Endodermal cell (in vitro differentiated cells): ENCODE data around the gene ANKRD62. TPM values are rescaled to one million over a fixed set of nuclear protein-coding genes. Genes with fewer than 3 reads are reported as not detected.
A peak's percentile ranks its signal among the peaks of the same experiment; 100 is the strongest.

Experiments
- DNase-seq: peaks from one replicate; pipeline ENCODE4 v3.0.0-alpha.2; 2017
- H3K27ac ChIP-seq: 2 replicates; pipeline ENCODE4 v1.5.1; 2013; ENCODE audit warnings: mild to moderate bottlenecking, low read depth, low read length, moderate library complexity
- H3K27me3 ChIP-seq: 2 replicates; pipeline ENCODE4 v1.6.1; 2013; ENCODE audit warnings: mild to moderate bottlenecking, low read length, moderate library complexity; ENCODE audit not compliant: insufficient read depth, control insufficient read depth, poor library complexity, severe bottlenecking
- H3K36me3 ChIP-seq: 2 replicates; pipeline ENCODE4 v1.7.0; 2013; ENCODE audit warnings: mild to moderate bottlenecking, low read length, moderate library complexity; ENCODE audit not compliant: control insufficient read depth, insufficient read depth
- H3K4me1 ChIP-seq: one replicate; pipeline ENCODE4 v1.7.0; 2013; ENCODE audit warnings: low read length; ENCODE audit not compliant: control insufficient read depth, insufficient read depth
- H3K4me3 ChIP-seq: 2 replicates; pipeline ENCODE4 v1.5.1; 2013; ENCODE audit warnings: mild to moderate bottlenecking, low read length, moderate library complexity
- H3K9ac ChIP-seq: 2 replicates; pipeline ENCODE4 v1.6.1; 2013; ENCODE audit warnings: mild to moderate bottlenecking, low read length, moderate library complexity; ENCODE audit not compliant: poor library complexity, severe bottlenecking; ENCODE audit errors: extremely low read depth
- H3K9me3 ChIP-seq: 2 replicates; pipeline ENCODE4 v1.6.1; 2013; ENCODE audit warnings: mild to moderate bottlenecking, low read length, moderate library complexity; ENCODE audit not compliant: control insufficient read depth
- H3K27ac Mint-ChIP-seq: 2 replicates; pipeline ENCODE4 v1.8.0; 2020; ENCODE audit warnings: mixed read lengths
- H3K27me3 Mint-ChIP-seq: 2 replicates; pipeline ENCODE4 v1.8.0; 2021; ENCODE audit warnings: mild to moderate bottlenecking, mixed read lengths; ENCODE audit not compliant: insufficient read depth
- H3K36me3 Mint-ChIP-seq: 2 replicates; pipeline ENCODE4 v1.8.0; 2020; ENCODE audit warnings: low read depth, mixed read lengths
- H3K4me1 Mint-ChIP-seq: 2 replicates; pipeline ENCODE4 v1.8.0; 2020; ENCODE audit warnings: mixed read lengths
- H3K4me3 Mint-ChIP-seq: 2 replicates; pipeline ENCODE4 v1.8.0; 2020; ENCODE audit warnings: mild to moderate bottlenecking, moderate library complexity, mixed read lengths
- H3K9me3 Mint-ChIP-seq: 2 replicates; pipeline ENCODE4 v1.8.0; 2020; ENCODE audit warnings: mild to moderate bottlenecking, mixed read lengths
- CTCF ChIP-seq: fragments of 200-600 bp; sonication (generic); conservative IDR thresholded peaks from 2 replicates; pipeline ENCODE4 v1.5.0; 2021; ENCODE audit warnings: antibody characterized with exemption, mild to moderate bottlenecking
- WGBS, 2 experiments: methylation state at CpG; one replicate each; pipeline versions ENCODE4 v1.1.5 to v1.1.7; 2013; ENCODE audit warnings: missing lambda C conversion rate in 2 of 2, mixed read lengths in 1 of 2; ENCODE audit not compliant: insufficient coverage in 1 of 2, insufficient read length in 1 of 2; 5-methylcytosine and 5-hydroxymethylcytosine counted together
- total RNA-seq, 2 donors: library from RNA; stranded (reverse); fragmentation: NEBNext Ultra II Directional in 1 of 2; extraction: Animal tissue kit (Norgen Biotek cat#: 25700) in 1 of 2; gene quantifications; 2 replicates in 1 of 2; 3 replicates in 1 of 2; pipeline ENCODE4 v1.2.1, GENCODE V29; 2021

The ANKRD62 gene
- total RNA-seq, 2 donors from 2014 or later: not detected

GRCh38 chr18:12046751-12047335, 46.8 kb upstream of the ANKRD62 start:
- 83 to 88% methylated on average over 8 to 12 of the region's 12 CpGs for WGBS, 2 experiments
- Mint-ChIP-seq H3K4me1 (no peaks in the 10 kb centered on the region), H3K36me3 (no peaks in the 10 kb centered on the region), H3K27me3 (peaks cover 3% of the 10 kb centered on the region), H3K4me3 (no peak overlapping the region), H3K27ac (no peak overlapping the region), H3K9me3 (no peaks in the 10 kb centered on the region)
- Histone ChIP-seq H3K9me3 (no peaks in the 10 kb centered on the region), H3K27me3 (no peaks in the 10 kb centered on the region), H3K27ac (no peak overlapping the region), H3K4me3 (no peak overlapping the region), H3K36me3 (no peaks in the 10 kb centered on the region), H3K4me1 (no peaks in the 10 kb centered on the region), H3K9ac (no peak overlapping the region)
- TF ChIP-seq CTCF: peak; percentile 65
- DNase-seq: peak; percentile 72

- no peak overlapping the region for H3K27ac ChIP-seq
- no peak overlapping the region for H3K4me3 ChIP-seq
- H3K36me3 ChIP-seq: no peaks in the 10 kb centered on the region
- no peaks in the 10 kb centered on the region for H3K4me1 ChIP-seq
- peak; percentile 39 for TF ChIP-seq CTCF
- H3K4me3 Mint-ChIP-seq: no peak overlapping the region
- H3K27me3 Mint-ChIP-seq: peaks cover 3% of the 10 kb centered on the region
- no peak overlapping the region for H3K27ac Mint-ChIP-seq
- H3K4me1 Mint-ChIP-seq: no peaks in the 10 kb centered on the region
- H3K9ac ChIP-seq: no peak overlapping the region
- no peaks in the 10 kb centered on the region for H3K9me3 Mint-ChIP-seq
- peak; percentile 78 for DNase-seq
- H3K27me3 ChIP-seq: no peaks in the 10 kb centered on the region
- H3K9me3 ChIP-seq: no peaks in the 10 kb centered on the region
- no peaks in the 10 kb centered on the region for H3K36me3 Mint-ChIP-seq
- 91 to 97% methylated on average over 6 to 20 of the region's 20 CpGs for WGBS, 2 experiments
These were observed 45.4 kb upstream of the ANKRD62 start for GRCh38 chr18:12048010-12048826.

DNA sequence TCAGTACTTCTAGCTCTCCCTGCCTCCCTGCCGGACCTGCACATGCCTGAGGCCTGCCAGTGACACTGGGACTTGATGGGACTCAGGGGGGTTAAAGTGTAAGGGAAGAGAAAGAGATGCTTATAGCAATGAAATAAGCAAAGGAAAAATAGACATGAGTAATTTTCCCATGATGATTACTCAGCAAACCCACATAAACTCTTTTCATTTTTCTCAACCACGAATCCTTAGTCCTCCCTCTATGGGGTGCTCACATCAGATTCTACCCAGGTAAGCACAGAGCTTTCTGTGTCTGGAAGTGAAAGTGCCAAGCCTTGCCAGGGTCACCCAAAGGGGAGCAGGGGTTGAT, 44.8 kb upstream of the ANKRD62 start:
- Mint-ChIP-seq H3K27me3 (peaks cover 3% of the 10 kb centered on the region), H3K4me3 (no peak overlapping the region), H3K9me3 (no peaks in the 10 kb centered on the region), H3K36me3 (no peaks in the 10 kb centered on the region), H3K27ac (no peak overlapping the region), H3K4me1 (no peaks in the 10 kb centered on the region)
- no peaks in the 10 kb centered on the region for H3K4me1 ChIP-seq
- no peak overlapping the region for H3K4me3 ChIP-seq
- 78 to 80% methylated on average over 1 to 2 of the region's 2 CpGs for WGBS, 2 experiments
- no peaks in the 10 kb centered on the region for H3K9me3 ChIP-seq
- TF ChIP-seq CTCF: no peak
- DNase-seq: no peak
- H3K27ac ChIP-seq: no peak overlapping the region
- H3K27me3 ChIP-seq: no peaks in the 10 kb centered on the region
- H3K9ac ChIP-seq: no peak overlapping the region
- no peaks in the 10 kb centered on the region for H3K36me3 ChIP-seq
